Spleen (tissue), 7 donors: ENCODE data around the gene CDS2.
A peak's percentile ranks its signal among the peaks of the same experiment; 100 is the strongest.

Experiments used
- POLR2A ChIP-seq, 3 donors: fragments of 450-650 bp; IDR thresholded peaks; one replicate each; pipeline ENCODE4 v1.5.1; 2017; ENCODE audit warnings: antibody characterized with exemption in 3 of 3, mild to moderate bottlenecking in 1 of 3
- POLR2AphosphoS5 ChIP-seq, 3 donors: sonication (generic); formaldehyde crosslinking; IDR thresholded peaks; one replicate each; pipeline ENCODE4 v1.5.1; 2017; ENCODE audit warnings: antibody characterized with exemption in 3 of 3
- TF ChIP-seq, protein P1 (sequence below), 11 experiments: fragments of 200-600 bp in 7 of 11; fragments of 450-650 bp in 4 of 11; sonication (generic) in 4 of 11; IDR thresholded peaks in 8 of 11; conservative IDR thresholded peaks in 3 of 11; 1 replicate in 7 of 11; 2 replicates in 4 of 11; pipeline versions ENCODE4 v1.4.0 to v1.8.0; 2016 to 2021; ENCODE audit warnings: antibody characterized with exemption in 11 of 11, inconsistent platforms in 4 of 11, mild to moderate bottlenecking in 1 of 11
- donor health status: DM: no; HTN: no; CAD: no; lungs with moderate emphysema.
- donor health status: DM: no; HTN: no; CAD: no.
- donor health status: DM: no; HTN: no; CAD: no.

DNA sequence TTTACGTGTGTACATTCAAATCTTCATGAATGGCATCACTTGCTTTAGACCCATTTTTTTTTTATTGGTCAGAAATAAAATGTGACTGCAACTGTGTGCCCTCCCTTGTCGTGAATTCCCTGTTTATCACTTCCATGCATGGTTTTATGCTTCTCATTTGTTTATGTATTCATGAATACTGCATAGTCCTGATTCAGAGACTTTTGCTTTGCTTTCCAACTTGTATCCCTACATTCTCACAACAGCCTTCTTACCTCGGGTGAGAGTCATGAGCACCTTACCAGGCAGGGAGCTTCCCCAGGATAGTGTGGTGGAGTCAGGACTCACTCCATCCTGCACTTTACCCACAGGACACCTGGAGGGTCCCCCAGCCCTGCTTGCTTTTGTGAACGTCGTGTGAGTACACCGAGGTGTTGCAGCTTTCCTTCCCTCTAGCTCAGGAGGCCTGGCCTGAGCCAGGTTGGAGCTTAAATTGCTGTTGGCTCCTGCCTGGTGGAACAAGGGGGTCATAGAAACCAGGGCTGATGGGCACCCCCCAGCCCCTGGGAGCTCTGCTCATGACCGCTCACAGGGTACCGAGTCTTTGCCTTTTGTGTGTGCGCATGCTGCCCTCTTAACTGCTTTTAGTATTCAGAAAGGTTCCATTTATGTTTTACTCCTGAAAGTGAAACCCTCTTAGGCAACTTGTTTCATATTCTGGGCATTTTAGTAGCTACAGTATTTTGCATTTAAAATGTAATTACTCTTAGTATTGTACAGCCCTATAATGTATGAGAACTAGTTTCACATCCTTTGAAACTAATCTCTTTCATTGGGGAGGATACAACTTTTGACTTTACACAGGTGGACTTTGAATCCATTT lies 66.0 kb downstream of the CDS2 start:
- TF ChIP-seq, protein P1, sequence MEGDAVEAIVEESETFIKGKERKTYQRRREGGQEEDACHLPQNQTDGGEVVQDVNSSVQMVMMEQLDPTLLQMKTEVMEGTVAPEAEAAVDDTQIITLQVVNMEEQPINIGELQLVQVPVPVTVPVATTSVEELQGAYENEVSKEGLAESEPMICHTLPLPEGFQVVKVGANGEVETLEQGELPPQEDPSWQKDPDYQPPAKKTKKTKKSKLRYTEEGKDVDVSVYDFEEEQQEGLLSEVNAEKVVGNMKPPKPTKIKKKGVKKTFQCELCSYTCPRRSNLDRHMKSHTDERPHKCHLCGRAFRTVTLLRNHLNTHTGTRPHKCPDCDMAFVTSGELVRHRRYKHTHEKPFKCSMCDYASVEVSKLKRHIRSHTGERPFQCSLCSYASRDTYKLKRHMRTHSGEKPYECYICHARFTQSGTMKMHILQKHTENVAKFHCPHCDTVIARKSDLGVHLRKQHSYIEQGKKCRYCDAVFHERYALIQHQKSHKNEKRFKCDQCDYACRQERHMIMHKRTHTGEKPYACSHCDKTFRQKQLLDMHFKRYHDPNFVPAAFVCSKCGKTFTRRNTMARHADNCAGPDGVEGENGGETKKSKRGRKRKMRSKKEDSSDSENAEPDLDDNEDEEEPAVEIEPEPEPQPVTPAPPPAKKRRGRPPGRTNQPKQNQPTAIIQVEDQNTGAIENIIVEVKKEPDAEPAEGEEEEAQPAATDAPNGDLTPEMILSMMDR (IDR thresholded peaks at IDR 0.05 in 8 of 11, conservative IDR thresholded peaks at IDR 0.05 in 3 of 11) = peak in 3 of 11 experiments; percentile 6 to 30 (median 26)
- no peak for TF ChIP-seq POLR2A (IDR thresholded peaks at IDR 0.05)
- peak in 1 of 3 donors; percentile 20 for TF ChIP-seq POLR2AphosphoS5 (IDR thresholded peaks at IDR 0.05)
